ENCODE data around the gene HOXD10.
A peak's percentile ranks its signal among the peaks of the same experiment; 100 is the strongest.

HOXD10 gene

DNA sequence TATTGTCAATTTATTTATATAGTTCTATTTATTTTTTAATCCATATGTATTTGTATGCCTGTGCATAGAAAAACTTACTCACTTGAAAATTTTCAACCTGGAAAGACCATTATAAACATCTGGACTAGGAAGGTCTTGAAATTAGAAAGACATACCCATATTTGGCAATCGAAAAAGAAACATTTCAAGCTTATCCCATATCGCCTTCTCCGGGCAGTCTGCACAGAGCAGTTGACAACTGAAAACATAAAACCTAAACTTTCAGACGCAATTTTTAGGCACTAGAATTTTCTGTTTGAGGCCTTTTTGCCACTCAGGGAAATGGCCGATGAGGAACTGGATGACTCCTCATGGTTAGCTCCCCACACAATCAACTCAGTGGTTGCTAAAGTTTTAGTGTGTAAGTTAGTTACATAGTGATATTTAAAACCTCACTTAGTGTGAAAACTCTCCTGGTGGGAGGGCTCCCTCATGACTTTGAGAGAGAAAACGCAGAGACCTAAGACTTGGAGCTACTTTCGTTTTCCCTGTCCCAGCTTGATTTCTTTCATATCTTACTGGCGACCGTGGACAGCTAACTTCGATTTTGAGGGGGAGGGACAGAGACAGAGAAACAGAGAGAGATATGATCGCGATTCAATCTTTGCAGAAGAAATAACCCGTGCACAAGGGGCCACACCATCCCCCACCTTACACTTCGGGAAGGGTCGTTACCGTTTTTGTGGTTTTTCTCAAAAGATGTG lies 20.2 kb upstream of the HOXD10 start:
- TF ChIP-seq, protein P1, sequence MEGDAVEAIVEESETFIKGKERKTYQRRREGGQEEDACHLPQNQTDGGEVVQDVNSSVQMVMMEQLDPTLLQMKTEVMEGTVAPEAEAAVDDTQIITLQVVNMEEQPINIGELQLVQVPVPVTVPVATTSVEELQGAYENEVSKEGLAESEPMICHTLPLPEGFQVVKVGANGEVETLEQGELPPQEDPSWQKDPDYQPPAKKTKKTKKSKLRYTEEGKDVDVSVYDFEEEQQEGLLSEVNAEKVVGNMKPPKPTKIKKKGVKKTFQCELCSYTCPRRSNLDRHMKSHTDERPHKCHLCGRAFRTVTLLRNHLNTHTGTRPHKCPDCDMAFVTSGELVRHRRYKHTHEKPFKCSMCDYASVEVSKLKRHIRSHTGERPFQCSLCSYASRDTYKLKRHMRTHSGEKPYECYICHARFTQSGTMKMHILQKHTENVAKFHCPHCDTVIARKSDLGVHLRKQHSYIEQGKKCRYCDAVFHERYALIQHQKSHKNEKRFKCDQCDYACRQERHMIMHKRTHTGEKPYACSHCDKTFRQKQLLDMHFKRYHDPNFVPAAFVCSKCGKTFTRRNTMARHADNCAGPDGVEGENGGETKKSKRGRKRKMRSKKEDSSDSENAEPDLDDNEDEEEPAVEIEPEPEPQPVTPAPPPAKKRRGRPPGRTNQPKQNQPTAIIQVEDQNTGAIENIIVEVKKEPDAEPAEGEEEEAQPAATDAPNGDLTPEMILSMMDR (IDR thresholded peaks at IDR 0.05; ENCODE audit: insufficient read depth, low read depth, low read length, missing control alignments), result no peak
- no peak for DNase-seq (ENCODE audit: low read depth)
- H3K4me3 ChIP-seq (ENCODE audit: low read length), result no peak overlapping the region

DNA sequence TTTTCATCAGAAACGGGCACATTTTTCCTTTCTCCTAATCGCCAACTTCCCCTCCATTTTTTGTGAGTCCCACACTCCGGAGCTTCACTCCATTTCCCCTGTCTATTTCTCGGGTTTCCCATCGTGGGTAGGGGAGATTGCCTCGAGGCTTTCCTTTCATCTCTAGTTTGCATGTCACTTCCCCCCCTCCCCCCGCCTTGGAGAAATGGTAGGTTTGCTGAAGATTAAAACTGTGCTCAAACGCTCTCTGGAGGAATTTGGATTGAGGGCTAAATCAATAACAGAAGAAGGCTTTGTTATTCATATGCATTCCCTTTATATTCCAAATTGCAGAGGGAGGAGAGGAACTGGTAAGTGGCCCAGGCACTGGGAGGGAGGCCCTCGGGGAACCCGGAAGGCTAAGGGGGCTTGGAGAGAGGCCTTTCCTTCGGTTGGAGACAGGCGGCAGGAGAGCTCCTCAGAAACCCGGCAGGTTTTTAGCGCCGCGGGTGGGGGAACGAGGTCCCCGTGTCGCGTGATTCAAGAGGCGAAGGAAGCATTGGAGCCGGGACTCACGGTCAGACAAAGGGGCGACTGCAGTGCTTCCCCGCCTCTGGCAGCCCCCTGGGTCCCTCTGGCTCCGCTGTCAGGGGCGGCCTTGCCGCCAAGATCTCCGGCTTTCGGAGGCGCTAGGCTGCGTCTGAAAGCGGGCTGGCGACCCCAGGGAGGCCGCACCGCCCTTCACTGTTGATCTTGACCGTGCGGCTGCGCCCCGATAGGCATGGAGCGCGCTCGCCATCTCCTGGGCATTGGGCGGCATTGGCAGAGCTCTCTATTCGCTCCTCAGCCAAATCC lies 19.4 kb upstream of the HOXD10 start:
- DNase-seq (ENCODE audit: low read depth), result peak; percentile 64
- no peak overlapping the region for H3K4me3 ChIP-seq (ENCODE audit: low read length)
- TF ChIP-seq, protein P1 (IDR thresholded peaks at IDR 0.05; ENCODE audit: insufficient read depth, low read depth, low read length, missing control alignments), result peak; percentile 84

GRCh38 chr2:176097820-176098365 lies 18.7 kb upstream of the HOXD10 start:
- no peak overlapping the region for H3K4me3 ChIP-seq (ENCODE audit: low read length)
- no peak for DNase-seq (ENCODE audit: low read depth)
- TF ChIP-seq, protein P1 (IDR thresholded peaks at IDR 0.05; ENCODE audit: insufficient read depth, low read depth, low read length, missing control alignments), result no peak

GRCh38 chr2:176098366-176099158 lies 18.0 kb upstream of the HOXD10 start:
- H3K4me3 ChIP-seq (ENCODE audit: low read length), result no peak overlapping the region
- DNase-seq (ENCODE audit: low read depth), result no peak
- TF ChIP-seq, protein P1 (IDR thresholded peaks at IDR 0.05; ENCODE audit: insufficient read depth, low read depth, low read length, missing control alignments), result no peak

DNA sequence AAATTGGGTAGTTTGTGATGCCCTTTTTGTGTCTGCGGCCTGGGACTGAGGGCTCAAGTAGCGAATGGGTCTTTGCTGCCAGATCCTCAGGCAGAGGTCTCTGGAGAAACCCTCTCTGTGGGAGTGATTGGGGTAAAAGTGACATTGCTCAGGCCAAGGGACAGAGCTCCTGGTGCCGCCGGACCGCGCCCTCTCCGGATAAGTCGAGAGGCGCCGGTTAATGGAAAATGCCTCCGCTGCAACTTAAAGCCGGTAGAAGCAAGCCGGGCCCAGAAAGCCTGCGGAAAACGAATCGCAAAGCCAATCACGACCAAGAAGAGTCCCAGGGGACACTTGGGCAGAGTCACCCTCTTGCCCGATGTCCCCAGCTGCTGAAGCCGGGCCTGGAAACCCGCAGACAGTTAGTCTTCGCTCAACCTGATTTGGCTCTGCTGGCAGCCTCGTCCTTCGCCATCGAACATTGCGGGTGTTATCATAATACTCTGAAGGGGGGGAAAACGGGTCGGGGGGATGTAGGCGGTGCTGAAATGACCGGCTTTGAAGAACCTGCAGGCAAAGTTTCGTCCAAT lies 17.3 kb upstream of the HOXD10 start:
- TF ChIP-seq, protein P1 (IDR thresholded peaks at IDR 0.05; ENCODE audit: insufficient read depth, low read depth, low read length, missing control alignments), result no peak
- H3K4me3 ChIP-seq (ENCODE audit: low read length), result no peak overlapping the region
- DNase-seq (ENCODE audit: low read depth), result no peak

Measured in epithelial cell of esophagus (primary cell).